GM12878 (cell line): ENCODE data around the gene GPSM3. TPM values are rescaled to one million over a fixed set of nuclear protein-coding genes. Genes with fewer than 3 reads are reported as not detected.

Source experiments
- ATAC-seq: fragments of 200-7000 bp; cut with Tn5 transposase; 3 replicates; pipeline ENCODE4 v1.9.1; 2020; ENCODE audit warnings: mild to moderate bottlenecking, moderate library complexity
- BruUV-seq: library from RNA; stranded (reverse); fragments of 400-500 nt; replicated peaks from 2 replicates; lab custom pipeline; 2021; lab: Mats Ljungman, UMichigan
- CTCF ChIA-PET: fragments of 300-600 bp; sonication (Branson Sonifier 250); formaldehyde crosslinking; extraction: SDS; loops from one replicate; lab custom pipeline; 2021; ENCODE audit warnings: inconsistent platforms; lab: Yijun Ruan, JAX
- POLR2A ChIA-PET: fragments of 350-600 bp; formaldehyde crosslinking; extraction: SDS; loops from one replicate; lab custom pipeline; 2021; ENCODE audit warnings: inconsistent platforms; lab: Charles Lee
- RAD21 ChIA-PET: fragments of 300-600 bp; sonication (Branson Sonifier 250); formaldehyde crosslinking; loops from one replicate; lab custom pipeline; 2023; ENCODE audit warnings: antibody characterized with exemption; ENCODE audit not compliant: unreplicated experiment; lab: Charles Lee
- SMC1A ChIA-PET: fragments of 300-600 bp; sonication (Branson Sonifier 250); formaldehyde crosslinking; loops from one replicate; lab custom pipeline; 2023; ENCODE audit not compliant: unreplicated experiment, uncharacterized antibody; lab: Charles Lee
- DNase-seq: peaks from one replicate; pipeline ENCODE4 v3.0.0-alpha.2; 2011; ENCODE audit warnings: low read depth, low spot score
- FAIRE-seq: peaks from 3 replicates; lab custom pipeline; 2011; peaks lifted over from hg19 to GRCh38; lab: Jason Lieb, UNC
- H2AFZ ChIP-seq: 2 replicates; pipeline ENCODE4 v1.6.0; 2011; ENCODE audit warnings: low read depth, low read length, control low read depth; ENCODE audit not compliant: control insufficient read depth
- H3K27ac ChIP-seq: 2 replicates; pipeline ENCODE4 v1.5.1; 2011; ENCODE audit warnings: control low read depth; ENCODE audit not compliant: control insufficient read depth, insufficient read depth
- H3K27me3 ChIP-seq, 2 experiments: replicated peaks in 1 of 2; 2 replicates each; pipeline versions ENCODE4 v1.6.0 to v1.6.1; 2011; ENCODE audit warnings: low read length in 1 of 2; ENCODE audit not compliant: control insufficient read depth in 2 of 2, insufficient read depth in 2 of 2
- H3K36me3 ChIP-seq, 2 experiments: 2 replicates each; pipeline ENCODE4 v1.5.1; 2011; ENCODE audit warnings: low read length in 1 of 2; ENCODE audit not compliant: control insufficient read depth in 2 of 2, insufficient read depth in 2 of 2
- H3K4me1 ChIP-seq: 2 replicates; pipeline ENCODE4 v1.6.1; 2011; ENCODE audit warnings: mild to moderate bottlenecking, low read length, moderate library complexity, mixed read lengths; ENCODE audit not compliant: control insufficient read depth, insufficient read depth
- H3K4me2 ChIP-seq: 2 replicates; pipeline ENCODE4 v1.6.0; 2011; ENCODE audit warnings: control low read depth; ENCODE audit not compliant: control insufficient read depth, insufficient read depth
- H3K4me3 ChIP-seq: fragments of 200-600 bp; sonication (generic); 2 replicates; pipeline ENCODE4 v1.5.1; 2016
- H3K79me2 ChIP-seq: 2 replicates; pipeline ENCODE4 v1.6.0; 2011; ENCODE audit warnings: low read length; ENCODE audit not compliant: control insufficient read depth, insufficient read depth
- H3K9ac ChIP-seq: 2 replicates; pipeline ENCODE4 v1.8.0; 2011; ENCODE audit warnings: low read length, control low read depth, mixed read lengths; ENCODE audit not compliant: control insufficient read depth, insufficient read depth
- H3K9me3 ChIP-seq: replicated peaks from 3 replicates; pipeline ENCODE4 v1.5.1; 2011; ENCODE audit warnings: mild to moderate bottlenecking, low read length; ENCODE audit not compliant: control insufficient read depth, insufficient read depth
- H4K20me1 ChIP-seq: 2 replicates; pipeline ENCODE4 v1.6.0; 2011; ENCODE audit not compliant: control insufficient read depth, insufficient read depth
- BCL11A ChIP-seq: IDR thresholded peaks from 2 replicates; pipeline ENCODE4 v1.6.1; 2011; ENCODE audit warnings: low read depth, low read length
- BHLHE40 ChIP-seq, 2 experiments: fragments of 450-650 bp in 1 of 2; IDR thresholded peaks; 2 replicates each; pipeline ENCODE4 v1.6.1; 2011 to 2017; ENCODE audit warnings: low read depth in 2 of 2, borderline replicate concordance in 1 of 2, improper control_type of control experiment in 1 of 2, low read length in 1 of 2, mild to moderate bottlenecking in 1 of 2
- CBFB ChIP-seq: IDR thresholded peaks from 2 replicates; pipeline ENCODE4 v1.6.1; 2016; ENCODE audit warnings: antibody characterized with exemption, low read depth
- CBX3 ChIP-seq: fragments of 200-600 bp; sonication (generic); IDR thresholded peaks from 2 replicates; pipeline ENCODE4 v1.6.1; 2016; ENCODE audit warnings: low read depth, borderline replicate concordance
- DPF2 ChIP-seq: fragments of 450-650 bp; IDR thresholded peaks from 2 replicates; pipeline ENCODE4 v1.6.1; 2017; ENCODE audit warnings: mild to moderate bottlenecking
- EP300 ChIP-seq, 2 experiments: fragments of 150-350 bp in 1 of 2; IDR thresholded peaks; 2 replicates each; pipeline ENCODE4 v1.6.1; 2011 to 2012; ENCODE audit warnings: low read depth in 2 of 2, low read length in 2 of 2, borderline replicate concordance in 1 of 2, improper control_type of control experiment in 1 of 2, inconsistent platforms in 1 of 2; ENCODE audit not compliant: control insufficient read depth in 1 of 2
- HDAC2 ChIP-seq: fragments of 200-600 bp; sonication (generic); IDR thresholded peaks from 2 replicates; pipeline ENCODE4 v1.6.1; 2017
- HDGF ChIP-seq: fragments of 450-650 bp; IDR thresholded peaks from 2 replicates; pipeline ENCODE4 v1.6.1; 2016; ENCODE audit warnings: antibody characterized with exemption
- IKZF2 ChIP-seq, 2 experiments: fragments of 450-650 bp; IDR thresholded peaks; 2 replicates each; pipeline ENCODE4 v1.6.1; 2017; ENCODE audit warnings: mild to moderate bottlenecking in 2 of 2, moderate library complexity in 2 of 2
- IRF5 ChIP-seq: fragments of 450-650 bp; IDR thresholded peaks from 2 replicates; pipeline ENCODE4 v1.6.1; 2017; ENCODE audit warnings: borderline replicate concordance
- MYB ChIP-seq: fragments of 150-350 bp; IDR thresholded peaks from 2 replicates; pipeline ENCODE4 v1.6.1; 2014; ENCODE audit warnings: mild to moderate bottlenecking, low read depth, low read length, borderline replicate concordance
- NFYA ChIP-seq: IDR thresholded peaks from 2 replicates; pipeline ENCODE4 v1.6.1; 2011; ENCODE audit warnings: low read depth, mild to moderate bottlenecking, low read length, improper control_type of control experiment, borderline replicate concordance
- NRF1 ChIP-seq: conservative IDR thresholded peaks from 2 replicates; pipeline ENCODE4 v1.6.1; 2011; ENCODE audit warnings: mild to moderate bottlenecking, low read depth, low read length, improper control_type of control experiment
- POLR2A ChIP-seq: IDR thresholded peaks from 2 replicates; pipeline ENCODE4 v1.6.1; 2011; ENCODE audit warnings: low read depth, mild to moderate bottlenecking, low read length
- POLR2AphosphoS2 ChIP-seq: IDR thresholded peaks from 2 replicates; pipeline ENCODE4 v1.6.1; 2011; ENCODE audit warnings: low read depth, mild to moderate bottlenecking, low read length, improper control_type of control experiment, moderate library complexity
- POU2F2 ChIP-seq: IDR thresholded peaks from 3 replicates; pipeline ENCODE4 v1.6.1; 2011; ENCODE audit warnings: low read depth, mild to moderate bottlenecking, low read length, borderline replicate concordance
- RAD21 ChIP-seq: IDR thresholded peaks from 2 replicates; pipeline ENCODE4 v1.6.1; 2011; ENCODE audit warnings: mild to moderate bottlenecking, low read depth, low read length, moderate library complexity; ENCODE audit not compliant: insufficient read depth
- RUNX3 ChIP-seq: IDR thresholded peaks from 2 replicates; pipeline ENCODE4 v1.6.1; 2012; ENCODE audit warnings: low read length, inconsistent platforms
- SMAD1 ChIP-seq: fragments of 450-650 bp; IDR thresholded peaks from 2 replicates; pipeline ENCODE4 v1.6.1; 2018; ENCODE audit warnings: mild to moderate bottlenecking, low read depth; ENCODE audit not compliant: partially characterized antibody
- USF1 ChIP-seq: IDR thresholded peaks from 2 replicates; pipeline ENCODE4 v1.6.1; 2011; ENCODE audit warnings: borderline replicate concordance, low read depth, mild to moderate bottlenecking, moderate library complexity, mixed read lengths, low read length; ENCODE audit not compliant: insufficient read depth; ENCODE audit errors: extremely low read length
- ZNF24 ChIP-seq: fragments of 450-650 bp; IDR thresholded peaks from 2 replicates; pipeline ENCODE4 v1.6.1; 2017; ENCODE audit warnings: antibody characterized with exemption, mild to moderate bottlenecking
- WGBS: methylation state at CpG from one replicate; pipeline ENCODE4 v1.1.6; 2016; ENCODE audit warnings: low lambda C conversion rate; ENCODE audit not compliant: insufficient replicate concordance, insufficient coverage; ENCODE audit errors: missing lambda C conversion rate; 5-methylcytosine and 5-hydroxymethylcytosine counted together
- in situ Hi-C: fragments of 300-500 bp; cut with MboI; formaldehyde crosslinking; loops from 9 replicates; pipeline ENCODE4 v1.14.3; 2018; ENCODE audit warnings: mixed read lengths
- intact Hi-C: fragments of 100-400 bp; cut with micrococcal nuclease; formaldehyde crosslinking; loops from one replicate; pipeline ENCODE4 v1.14.2; 2022; ENCODE audit not compliant: unreplicated experiment
- polyA plus RNA-seq, 11 experiments: library from polyadenylated mRNA; depleted of rRNA in 4 of 11; unstranded in 6 of 11; stranded (reverse) in 5 of 11; fragments of >200 nt; fragmentation: Nextera tagmentation in 4 of 11; fragmentation: Illumina TruSeq in 1 of 11; extraction: Ambion mirVana in 4 of 11; extraction: Trizol in 1 of 11; gene quantifications; 1 replicate in 1 of 11; 2 replicates in 10 of 11; pipeline versions ENCODE4 v1.2.1 to v1.2.3, GENCODE V29; 2011 to 2016; ENCODE audit warnings: inconsistent platforms in 2 of 11, missing spikeins in 2 of 11, low read depth in 1 of 11
- total RNA-seq, 4 experiments: library from RNA; depleted of rRNA in 3 of 4; stranded (reverse); fragments of >200 nt in 3 of 4; fragmentation: Illumina TruSeq in 1 of 4; extraction: Trizol in 1 of 4; gene quantifications; 2 replicates each; pipeline versions ENCODE4 v1.2.1 to v1.2.3, GENCODE V29; 2013 to 2021

Gene GPSM3
- total and polyA plus RNA-seq, 10 of the 15 experiments (the other 5 are each of a cell fraction or from before 2014, with no cell fraction given) = 22.0 to 137 (median 113) TPM

- Histone ChIP-seq H3K4me2 (peak overlapping the region; percentile 28), H3K27me3 (peaks cover 0 to 2% of the 10 kb centered on the region in 2 experiments; a peak in 1 of 4 replicates), H2AFZ (no peak overlapping the region), H3K4me1 (peaks cover 37% of the 10 kb centered on the region), H3K27ac (no peak overlapping the region), H4K20me1 (no peaks in the 10 kb centered on the region), H3K4me3 (no peak overlapping the region), H3K9me3 (no peaks in the 10 kb centered on the region; the same call in 2 of the 3 replicates), H3K36me3 (no peaks in the 10 kb centered on the region), H3K79me2 (no peaks in the 10 kb centered on the region), H3K9ac (no peak overlapping the region)
- intact Hi-C loops (no loop called here), in situ Hi-C loops (no loop called here)
- ChIA-PET CTCF (interaction anchor here (0.6 to 0.7 kb wide), 2 partner anchors 10 to 191 kb away, joined by 3 to 4 read pairs; no protein-coding TSS in a partner anchor), SMC1A (interaction anchor here (0.6 to 1.3 kb wide), 3 partner anchors 20 to 32 kb away, joined by 3 to 5 read pairs (median 3); partner anchors contain the start of gene GPSM3), POLR2A (interaction anchor here (0.6 kb wide), 1 partner anchor 24 kb away, joined by 3 read pairs; no protein-coding TSS in a partner anchor), RAD21 (no interaction called here)
- FAIRE-seq (no peak), ATAC-seq (peak; percentile 95), DNase-seq (no peak)
- 50% methylated on average over 2 of the region's 2 CpGs for WGBS
- no TSS peak for BruUV-seq
- no peak for TF ChIP-seq POU2F2
- TF ChIP-seq RUNX3 = peak; percentile 87
- no peak for TF ChIP-seq MYB
- TF ChIP-seq SMAD1 = no peak
- TF ChIP-seq BHLHE40 (IDR thresholded peaks at IDR 0.05; ENCODE audit: borderline replicate concordance in 1 of 2, low read depth in 2 of 2, low read length in 1 of 2) = peak in 1 of 2 experiments; percentile 25; a peak in 1 of 4 replicates
- TF ChIP-seq IRF5 = no peak
- TF ChIP-seq HDAC2 = no peak
- TF ChIP-seq HDGF = no peak
- TF ChIP-seq CBX3 = no peak
- no peak for TF ChIP-seq POLR2AphosphoS2
- TF ChIP-seq RAD21 = no peak
- TF ChIP-seq DPF2 = peak; percentile 96
- no peak for TF ChIP-seq CBFB
- TF ChIP-seq IKZF2 (IDR thresholded peaks at IDR 0.05) = peak; percentile 89
- TF ChIP-seq POLR2A = no peak
- no peak for TF ChIP-seq USF1
- no peak for TF ChIP-seq NRF1
- no peak for TF ChIP-seq ZNF24
- peak in 1 of 2 experiments; percentile 85; a peak in 2 of 4 replicates for TF ChIP-seq EP300 (IDR thresholded peaks at IDR 0.05; ENCODE audit: borderline replicate concordance in 1 of 2, control insufficient read depth in 1 of 2, low read depth in 2 of 2, low read length in 2 of 2)
- TF ChIP-seq NFYA = no peak
- peak; percentile 68; the same call in 1 of the 2 replicates for TF ChIP-seq BCL11A
Measured at GRCh38 chr6:32224696-32225095, 32.3 kb upstream of the GPSM3 start.
